ENCODE measurements around the gene ANKRD16.
"Not testable (repeated sequence)": the region's sequence is repeated elsewhere in the genome, so short reads cannot be mapped to it uniquely, and the experiment has no call there.

The ANKRD16 gene

DNA sequence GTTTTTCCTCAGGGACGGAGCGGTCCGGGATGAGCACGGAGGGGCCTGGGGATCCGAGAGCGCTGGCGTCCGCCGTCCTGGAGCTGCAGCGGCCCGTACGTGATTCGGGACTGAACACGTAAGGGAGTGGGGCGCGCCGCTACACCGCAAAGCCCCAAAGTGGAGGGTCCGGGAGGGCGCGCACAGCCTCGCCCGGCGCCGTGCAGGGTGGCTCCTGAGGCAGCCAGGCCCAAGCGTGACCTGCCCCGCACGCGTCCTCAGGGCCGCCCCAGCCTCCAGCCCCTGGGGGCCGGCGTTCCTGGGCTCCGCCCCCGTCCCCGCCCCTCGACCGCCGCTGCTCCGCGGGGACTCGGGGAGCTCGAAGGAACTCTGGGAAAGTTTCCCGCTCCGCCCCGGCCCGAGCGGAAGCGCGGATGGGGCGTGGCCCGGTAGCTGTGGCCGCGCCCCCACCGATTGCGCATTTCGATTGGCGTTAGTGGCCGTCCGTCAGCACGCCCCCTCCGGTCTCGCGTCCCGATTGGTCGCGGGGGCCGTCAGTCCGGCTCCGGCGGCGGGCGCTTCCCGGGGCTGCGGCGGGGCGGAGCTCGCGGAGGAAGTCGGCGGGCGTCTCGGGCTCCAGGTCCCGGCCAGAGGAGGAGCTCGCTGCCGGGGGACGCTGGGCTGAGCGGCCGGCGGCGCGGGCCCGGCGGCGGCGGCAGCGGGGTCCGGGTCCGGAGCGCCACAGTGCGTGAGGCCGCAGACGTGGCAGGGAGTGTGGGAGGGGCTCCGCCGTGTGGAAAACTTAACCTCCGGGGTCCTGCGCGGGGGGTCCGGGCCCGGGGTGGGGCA is at the start of gene ANKRD16, which contains the start of gene FBH1:
Gene ANKRD16, minus strand, starts transcription at position 270 of the 828 bp plus-strand sequence. CDS start 539 bp downstream, outside the sequence.
Gene FBH1, plus strand, starts transcription at position 620 of the 828 bp plus-strand sequence. Its CDS starts 103 bp downstream, at position 723.
- DNase-seq (ENCODE audit: low spot score): peak; percentile 99

DNA sequence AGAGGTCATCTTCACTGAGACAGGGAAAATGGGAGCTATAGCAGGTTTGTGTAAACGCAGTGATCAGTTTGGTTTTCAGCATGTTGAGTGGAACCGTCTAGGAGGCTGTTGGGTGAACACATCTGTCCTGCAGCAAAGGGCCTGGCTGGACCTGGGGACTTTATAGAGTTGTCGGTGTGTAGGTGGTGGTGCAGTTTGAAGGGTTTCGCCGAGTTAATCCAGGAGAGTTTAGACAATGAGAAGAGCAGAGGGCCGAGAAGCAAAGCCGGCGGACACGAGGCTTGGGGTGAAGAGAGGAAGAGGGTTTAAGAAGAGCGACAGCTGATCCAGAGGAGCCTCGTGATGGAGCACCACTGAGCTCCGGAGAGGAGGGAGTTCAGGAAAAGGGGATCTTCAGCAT is 48.6 kb upstream of the ANKRD16 start:
- no peak for DNase-seq (ENCODE audit: low spot score)

DNA sequence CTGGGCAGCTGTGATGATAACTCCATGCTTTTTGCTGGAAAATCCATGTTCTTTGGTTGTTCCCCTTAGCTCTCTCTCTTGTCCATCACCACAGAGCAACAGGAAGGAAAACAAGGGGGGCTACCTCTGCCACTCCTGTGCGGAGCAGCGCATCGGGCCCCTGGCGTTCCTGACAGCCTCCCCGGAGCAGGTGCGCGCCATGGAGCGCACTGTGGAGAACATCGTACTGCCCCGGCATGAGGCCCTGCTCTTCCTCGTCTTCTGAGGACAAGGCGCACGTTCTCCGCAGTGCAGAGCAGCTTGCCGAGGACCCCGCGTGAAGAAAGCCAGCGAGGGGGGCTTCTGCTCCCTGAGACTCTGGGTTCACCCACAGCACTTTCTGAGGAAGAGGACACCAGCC is 47.3 kb upstream of the ANKRD16 start:
- DNase-seq (ENCODE audit: low spot score): no peak

DNA sequence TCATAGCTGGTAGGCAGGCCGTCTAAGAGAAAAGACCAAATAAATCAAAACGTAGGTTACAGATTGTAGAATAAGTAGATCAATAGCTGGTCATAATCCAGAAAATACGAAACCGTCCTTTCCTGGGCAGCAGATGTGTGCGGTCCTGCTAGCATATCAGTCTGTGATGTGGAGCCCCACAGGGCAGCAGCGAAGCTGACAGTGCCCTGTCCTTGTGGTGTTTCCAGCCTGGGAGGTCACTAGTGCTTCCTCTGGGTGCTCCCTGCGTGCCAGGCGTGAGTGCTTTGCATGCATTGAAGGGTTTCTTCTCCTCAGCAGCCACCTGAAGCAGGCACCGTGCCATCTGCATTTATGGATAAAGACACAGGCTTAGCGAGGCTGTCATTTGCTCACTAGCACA is 45.9 kb upstream of the ANKRD16 start:
- DNase-seq (ENCODE audit: low spot score): no peak

DNA sequence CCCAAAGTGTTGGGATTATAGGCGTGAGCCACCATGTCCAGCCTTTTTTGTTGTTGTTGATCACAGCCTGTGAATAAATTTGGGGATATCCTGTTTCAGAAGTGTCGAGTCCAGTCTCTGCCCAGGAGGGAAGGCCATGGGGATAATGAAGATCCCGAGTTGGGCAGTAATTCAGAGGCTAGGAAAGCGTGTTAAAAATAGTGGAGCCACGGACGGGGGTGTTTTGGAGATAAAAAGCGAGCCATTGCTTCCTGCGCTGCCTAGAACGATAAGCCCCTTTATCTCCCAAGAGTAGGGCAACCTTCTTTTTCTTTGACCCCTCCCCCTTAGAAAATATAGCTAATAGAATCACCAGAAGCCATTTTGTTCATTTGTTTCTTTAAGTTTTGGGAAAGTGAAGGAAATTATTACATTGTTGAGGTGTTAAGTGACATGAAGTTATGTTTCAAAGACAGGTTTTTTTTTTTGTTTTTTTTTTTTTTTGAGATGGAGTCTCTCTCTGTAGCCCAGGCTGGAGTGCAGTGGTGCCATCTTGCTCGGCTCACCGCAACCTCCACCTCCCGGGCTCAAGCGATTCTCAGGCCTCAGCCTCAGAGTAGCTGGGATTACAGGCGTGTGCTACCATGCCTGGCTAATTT is 44.3 kb upstream of the ANKRD16 start:
- no peak for DNase-seq (ENCODE audit: low spot score)

DNA sequence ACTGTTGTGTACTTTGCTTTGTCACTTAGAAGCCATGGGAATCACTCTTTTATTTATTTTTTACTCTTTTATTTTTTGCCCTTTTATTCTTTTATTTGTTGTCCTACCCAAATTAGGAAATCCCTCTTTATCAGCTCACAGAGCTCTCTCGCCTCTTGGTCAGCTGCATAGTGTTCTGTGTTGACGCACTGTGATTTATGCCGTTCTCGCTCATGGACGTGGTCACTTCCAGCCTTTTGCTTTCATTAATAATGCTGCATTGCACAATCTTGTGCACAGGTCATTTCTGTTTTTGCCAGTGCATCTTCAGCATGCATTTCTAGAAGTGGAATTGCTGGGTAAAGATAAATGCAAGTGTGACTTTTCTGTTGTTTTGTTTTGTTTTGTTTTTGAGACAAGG is 42.7 kb upstream of the ANKRD16 start:
- no peak for DNase-seq (ENCODE audit: low spot score)

DNA sequence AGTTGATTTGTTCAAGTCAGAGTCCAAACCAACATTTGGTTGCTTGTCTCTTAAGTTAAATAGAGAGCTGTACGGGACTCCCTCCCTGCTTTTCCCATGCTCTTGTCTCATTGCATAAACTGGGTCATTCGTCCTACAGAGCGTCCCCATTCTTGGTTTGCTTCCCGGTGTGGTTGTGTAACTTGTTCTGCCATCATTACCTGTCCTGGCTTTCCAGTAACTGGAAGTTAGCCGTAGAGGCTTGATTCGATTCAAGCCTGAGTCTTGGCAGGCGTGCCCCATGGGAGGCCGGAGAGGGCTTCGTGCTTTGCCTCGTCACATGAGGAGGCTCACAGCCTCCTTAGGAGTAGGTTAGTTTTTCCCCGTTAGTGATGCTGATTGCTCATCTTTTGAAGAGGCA is 40.6 kb upstream of the ANKRD16 start:
- DNase-seq (ENCODE audit: low spot score): no peak

DNA sequence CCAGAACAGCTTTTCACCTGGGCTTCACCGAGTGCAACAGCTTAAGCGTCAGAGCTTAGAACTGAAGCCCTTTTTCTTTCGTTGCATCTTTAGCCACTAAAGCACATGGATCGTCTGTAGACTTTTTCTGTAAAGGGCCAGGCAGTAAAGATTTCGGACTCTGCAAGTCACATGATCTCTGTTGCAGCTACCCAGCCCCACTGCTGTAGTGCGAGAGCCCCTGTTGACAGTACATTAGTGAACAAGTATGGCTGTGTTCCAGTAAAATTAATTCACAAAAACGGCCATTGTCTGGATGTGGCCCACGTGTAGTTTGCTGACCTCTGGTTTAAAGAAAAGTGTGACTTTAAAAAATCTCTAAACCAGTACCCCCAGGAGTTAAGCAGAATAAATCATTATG is 39.7 kb upstream of the ANKRD16 start:
- DNase-seq (ENCODE audit: low spot score): no peak

DNA sequence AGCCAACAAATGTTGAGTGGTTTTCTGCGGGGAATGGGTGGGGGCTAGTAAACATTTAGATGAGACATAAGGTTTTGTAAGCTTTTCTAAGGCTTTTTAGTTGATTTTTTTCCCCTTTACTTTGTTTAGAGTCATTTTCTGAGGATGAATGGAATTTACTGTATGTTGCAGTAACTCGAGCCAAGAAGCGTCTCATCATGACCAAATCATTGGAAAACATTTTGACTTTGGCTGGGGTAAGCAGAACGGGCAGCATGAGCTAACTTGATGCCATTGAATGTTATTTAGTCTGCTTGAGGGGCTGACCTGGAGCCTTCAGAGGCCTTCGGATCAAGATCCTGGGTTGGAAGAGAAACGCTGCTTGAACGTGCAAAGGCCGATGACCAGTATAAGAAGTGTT is 37.6 kb upstream of the ANKRD16 start:
- DNase-seq (ENCODE audit: low spot score): peak; percentile 81

DNA sequence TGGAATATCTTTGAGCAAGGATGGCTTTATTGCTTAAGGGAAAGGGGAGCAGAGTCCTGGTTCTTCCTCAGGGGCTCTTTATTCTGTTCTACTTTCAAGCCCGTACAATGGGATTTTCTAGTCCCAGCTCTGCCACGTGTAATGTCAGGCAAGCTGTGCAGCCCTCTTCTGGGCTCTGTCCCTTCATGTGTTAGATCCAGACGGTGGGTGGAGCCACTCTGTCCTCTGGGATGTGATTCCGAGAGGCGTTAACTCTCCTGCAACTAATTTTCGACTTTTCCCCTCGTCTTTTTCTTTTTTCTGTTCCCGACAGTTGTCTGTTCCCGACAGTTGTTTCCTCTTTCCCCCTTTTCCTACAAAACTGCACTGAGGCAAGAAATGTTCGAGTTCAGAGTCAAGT is 35.2 kb upstream of the ANKRD16 start:
- DNase-seq (ENCODE audit: low spot score): no peak

DNA sequence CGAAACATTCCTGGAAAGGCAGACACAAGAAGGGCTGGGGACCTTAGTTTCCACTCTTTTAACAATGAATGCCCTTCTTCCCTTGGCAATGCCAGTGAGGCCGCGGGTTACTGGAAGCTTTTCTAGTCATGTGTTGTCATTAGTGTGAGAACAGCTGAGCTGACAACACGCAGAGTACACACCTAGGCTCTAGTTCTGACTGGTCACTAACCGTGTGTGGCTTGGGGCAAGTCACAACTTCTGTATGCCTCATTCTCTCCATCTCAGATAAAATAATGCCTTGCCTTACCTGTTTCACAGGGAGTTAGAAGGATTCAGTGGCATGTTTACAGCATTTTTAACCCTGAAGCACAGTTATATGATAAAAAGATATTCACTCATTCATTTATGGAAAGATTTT is 32.1 kb upstream of the ANKRD16 start:
- no peak for DNase-seq (ENCODE audit: low spot score)

DNA sequence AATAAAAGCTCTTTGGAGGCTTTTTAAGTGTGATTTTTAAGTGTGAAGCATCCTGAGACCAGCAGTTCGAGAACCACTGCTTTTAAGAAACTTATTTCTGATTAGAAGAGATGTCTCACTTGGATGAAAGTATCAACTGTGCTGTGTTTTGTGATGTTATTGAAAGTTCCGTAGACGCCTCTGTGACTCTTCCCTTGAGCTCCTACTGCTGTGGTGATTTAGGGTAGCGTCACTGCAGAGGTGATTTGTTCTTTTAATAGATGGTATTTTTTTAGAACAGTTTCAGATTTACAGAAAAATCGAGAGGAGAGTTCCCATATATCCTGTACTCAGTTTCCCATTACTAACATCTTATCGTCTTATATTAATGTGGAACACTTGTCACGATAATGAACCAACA is 29.9 kb upstream of the ANKRD16 start:
- DNase-seq (ENCODE audit: low spot score): no peak

DNA sequence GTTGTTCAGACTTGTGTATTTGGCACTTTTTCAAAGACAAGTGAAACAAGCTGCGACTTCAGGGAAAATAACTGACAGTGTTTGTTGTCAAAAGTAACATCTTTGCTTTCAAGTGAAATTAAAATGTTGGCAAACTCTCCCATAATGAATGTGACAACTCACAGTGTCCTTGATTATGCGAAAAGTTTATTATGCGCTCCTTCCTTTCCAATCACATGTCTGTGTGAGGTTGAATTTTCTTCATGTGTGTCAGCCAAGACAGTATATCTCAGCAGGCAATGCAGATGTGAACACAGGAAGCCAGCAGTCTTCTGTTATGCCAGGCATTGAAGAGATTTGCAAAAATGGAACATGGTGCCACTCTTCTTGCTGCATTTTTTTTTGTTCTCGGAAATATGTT is 29.1 kb upstream of the ANKRD16 start:
- no peak for DNase-seq (ENCODE audit: low spot score)

DNA sequence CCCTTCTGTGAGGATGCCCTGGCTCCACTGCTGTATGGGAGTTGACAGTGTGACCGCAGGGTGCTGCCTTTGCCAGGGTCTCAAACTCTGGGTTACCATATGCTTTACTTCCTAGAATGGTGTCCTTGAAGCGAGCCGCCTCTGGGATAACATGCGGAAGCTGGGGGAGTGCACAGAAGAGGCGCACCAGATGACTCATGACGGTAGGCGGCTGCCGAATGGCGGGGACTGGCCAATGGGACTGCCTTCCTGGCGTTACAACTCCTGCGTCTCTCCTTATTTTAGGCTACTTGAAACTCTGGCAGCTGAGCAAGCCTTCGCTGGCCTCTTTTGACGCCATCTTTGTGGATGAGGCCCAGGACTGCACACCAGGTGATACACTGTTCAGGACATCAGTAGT is 27.6 kb upstream of the ANKRD16 start:
- no peak for DNase-seq (ENCODE audit: low spot score)

DNA sequence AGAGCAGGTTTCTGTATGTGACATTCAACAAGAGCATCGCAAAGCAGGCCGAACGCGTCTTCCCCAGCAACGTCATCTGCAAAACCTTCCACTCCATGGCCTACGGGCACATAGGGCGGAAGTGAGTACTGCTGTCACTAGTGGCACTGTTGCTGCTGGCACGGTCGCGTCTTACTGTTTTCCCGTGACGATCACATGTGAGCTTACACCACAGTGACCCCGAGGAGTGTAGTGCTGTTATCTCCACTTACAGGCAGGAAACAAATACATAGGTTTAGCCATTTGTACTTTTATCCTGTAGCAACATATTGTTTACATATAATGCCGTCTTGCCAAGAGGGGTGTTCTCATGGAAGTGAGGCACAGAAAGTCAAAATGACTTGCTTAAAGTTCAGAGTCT is 25.8 kb upstream of the ANKRD16 start:
- no peak for DNase-seq (ENCODE audit: low spot score)

DNA sequence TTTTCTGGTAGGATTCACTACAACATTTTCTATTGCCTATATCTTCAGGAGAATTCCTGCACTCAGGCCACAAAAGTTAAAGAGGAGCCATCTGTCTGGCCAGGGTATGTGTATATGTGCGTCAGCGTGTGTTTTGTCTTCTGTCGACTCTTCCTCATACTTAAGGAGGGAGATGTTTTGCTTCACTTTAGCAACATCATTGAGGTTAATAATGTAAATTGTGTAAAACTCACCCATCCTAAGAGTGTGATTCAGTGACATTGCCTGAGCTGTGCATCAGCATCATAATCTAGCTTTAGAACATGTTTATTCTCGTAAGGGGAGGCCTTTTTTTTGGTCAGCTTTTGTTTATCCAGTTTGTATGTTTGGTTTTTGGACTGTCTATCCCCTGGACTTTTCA is 24.0 kb upstream of the ANKRD16 start:
- no peak for DNase-seq (ENCODE audit: low spot score)

DNA sequence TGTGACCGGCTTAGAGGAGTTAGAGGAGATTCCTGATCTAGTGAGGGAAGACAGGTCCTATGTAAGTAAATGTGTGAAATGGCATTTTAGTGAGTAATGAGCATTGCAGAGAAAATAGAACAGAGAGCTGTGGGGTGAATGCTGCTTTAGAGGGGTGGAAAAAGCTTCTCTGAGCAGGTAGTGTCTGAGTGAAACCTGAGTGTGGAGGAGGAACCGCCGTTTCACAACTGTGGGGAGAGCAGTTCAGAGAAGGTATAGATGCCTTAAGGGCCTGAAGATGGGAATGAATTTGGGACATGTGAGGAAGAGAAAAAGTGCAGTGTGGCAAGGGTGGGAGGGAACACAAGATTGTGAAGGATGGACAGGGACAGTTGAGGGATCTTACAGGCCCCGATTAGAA is 22.0 kb upstream of the ANKRD16 start:
- no peak for DNase-seq (ENCODE audit: low spot score)

DNA sequence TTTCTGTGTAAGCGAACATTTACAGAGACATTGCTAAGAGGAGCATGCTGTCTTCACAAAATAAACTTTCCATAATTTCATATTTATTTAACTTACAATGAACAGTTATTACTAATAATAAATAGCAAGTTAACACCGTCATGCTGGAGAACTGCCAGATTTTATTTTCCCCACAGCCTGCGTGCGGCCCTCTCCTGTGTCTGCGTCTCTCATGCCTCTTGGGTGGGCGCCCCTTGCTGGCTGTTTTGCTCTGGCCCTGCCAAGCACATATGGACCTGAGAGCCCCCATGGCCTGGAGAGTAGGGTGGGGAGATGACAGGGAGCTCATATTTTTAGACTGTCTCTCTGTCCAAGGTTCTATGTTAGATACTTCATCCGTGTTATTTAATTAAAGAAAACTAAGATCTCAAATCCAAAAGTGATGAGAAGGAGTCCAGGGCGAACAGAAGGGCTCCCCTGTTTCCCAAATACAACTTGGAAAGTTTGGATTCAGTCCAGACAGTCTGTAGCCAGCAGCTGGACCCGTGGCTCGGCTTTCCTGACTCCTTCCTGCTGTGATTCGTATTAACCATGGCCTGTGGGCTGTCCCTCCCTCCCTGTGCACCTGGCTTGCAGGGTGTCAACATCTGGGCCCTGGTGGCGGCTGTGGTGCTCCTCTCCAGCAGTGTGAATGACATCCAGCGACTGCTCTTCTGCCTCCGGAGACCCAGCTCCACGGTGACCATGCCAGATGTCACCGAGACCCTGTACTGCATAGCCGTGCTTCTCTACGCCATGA is 20.8 kb upstream of the ANKRD16 start:
- DNase-seq (ENCODE audit: low spot score): no peak

DNA sequence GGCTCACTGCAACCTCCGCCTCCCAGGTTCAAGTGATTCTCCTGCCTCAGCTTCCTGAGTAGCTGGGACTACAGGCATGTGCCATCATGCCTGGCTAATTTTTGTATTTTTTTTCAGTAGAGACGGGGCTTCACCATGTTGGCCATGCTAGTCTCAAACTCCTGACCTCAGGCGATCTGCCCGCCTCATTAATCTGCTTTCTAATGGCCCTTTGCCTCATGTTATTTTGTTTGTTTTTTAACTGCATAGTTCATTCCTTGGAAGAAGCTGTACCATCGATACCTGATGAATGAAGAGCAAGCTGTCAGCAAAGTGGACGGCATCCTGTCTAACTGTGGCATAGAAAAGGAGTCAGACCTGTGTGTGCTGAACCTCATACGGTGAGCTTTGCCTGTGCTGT is 19.0 kb upstream of the ANKRD16 start:
- not testable (repeated sequence) for DNase-seq (ENCODE audit: low spot score)

DNA sequence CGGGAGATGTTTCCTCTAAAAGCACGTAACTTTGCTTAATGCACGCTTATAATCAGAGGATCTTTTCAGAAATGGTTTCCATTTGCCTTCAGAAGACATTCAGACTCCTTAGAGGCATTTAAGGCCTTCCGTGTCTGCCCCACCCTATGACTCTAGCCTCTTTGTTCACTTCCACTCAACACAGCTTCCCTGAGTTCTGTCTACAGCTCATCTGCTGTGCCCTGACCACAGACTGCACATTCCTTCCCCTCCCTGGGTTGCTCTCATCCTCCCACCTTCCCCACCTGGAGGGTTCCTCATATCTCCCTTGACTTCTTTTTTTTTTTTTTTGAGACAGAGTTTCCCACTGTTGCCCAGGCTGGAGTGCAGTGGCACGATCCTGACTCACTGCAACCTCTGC is 17.0 kb upstream of the ANKRD16 start:
- DNase-seq (ENCODE audit: low spot score): no peak

DNA sequence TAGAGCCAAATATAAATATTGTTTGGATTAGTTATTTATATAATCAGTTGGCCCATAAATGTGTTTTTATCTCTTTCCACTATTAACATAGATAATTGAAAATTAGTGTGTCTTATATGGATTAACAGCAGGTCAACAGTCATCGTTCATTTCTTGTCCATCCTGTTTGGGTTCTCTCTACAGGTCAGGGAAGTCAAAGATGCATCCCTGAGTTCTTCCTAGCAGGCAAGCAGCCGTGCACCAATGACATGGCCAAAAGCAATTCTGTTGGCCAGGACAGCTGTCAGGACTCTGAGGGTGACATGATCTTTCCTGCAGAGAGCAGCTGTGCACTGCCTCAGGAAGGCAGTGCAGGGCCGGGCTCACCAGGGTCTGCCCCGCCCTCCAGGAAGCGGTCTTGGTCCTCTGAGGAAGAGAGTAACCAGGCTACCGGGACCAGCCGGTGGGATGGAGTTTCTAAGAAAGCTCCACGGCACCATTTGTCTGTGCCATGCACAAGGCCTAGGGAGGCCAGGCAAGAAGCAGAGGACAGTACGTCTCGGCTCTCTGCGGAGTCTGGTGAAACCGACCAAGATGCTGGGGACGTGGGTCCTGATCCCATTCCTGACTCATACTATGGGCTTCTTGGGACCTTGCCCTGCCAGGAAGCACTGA is 16.3 kb upstream of the ANKRD16 start:
- no peak for DNase-seq (ENCODE audit: low spot score)

DNA sequence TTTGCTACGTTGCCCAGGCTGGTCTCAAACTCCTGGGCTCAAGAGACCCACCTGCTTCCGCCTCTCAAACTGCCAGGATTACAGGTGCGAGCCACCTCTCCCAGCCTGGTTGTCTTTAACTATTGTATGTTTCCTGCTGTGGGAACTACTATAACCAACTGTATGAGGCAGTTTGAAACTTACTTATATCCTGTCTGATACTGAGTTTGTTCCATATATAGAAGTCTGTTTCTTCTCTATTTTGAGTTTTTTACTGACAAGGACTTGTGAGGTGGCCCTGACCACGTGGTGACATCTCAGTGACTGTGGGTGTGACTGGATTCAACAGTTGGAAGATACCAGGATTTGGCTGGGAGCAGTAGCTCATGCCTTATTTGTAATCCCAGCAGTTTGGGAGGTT is 14.5 kb upstream of the ANKRD16 start:
- DNase-seq (ENCODE audit: low spot score): no peak

Data from AG20443 (cell line).